Vagina (tissue), 2 donors: ENCODE data around the gene EWSR1.

ENCODE experiments used
- CTCF ChIP-seq, 3 experiments: fragments of 450-650 bp in 2 of 3; fragments of 200-600 bp in 1 of 3; sonication (generic) in 1 of 3; IDR thresholded peaks; one replicate each; pipeline ENCODE4 v1.5.1; 2017 to 2019; ENCODE audit warnings: antibody characterized with exemption in 3 of 3, mild to moderate bottlenecking in 2 of 3, moderate library complexity in 2 of 3
- POLR2A ChIP-seq, 2 donors: fragments of 450-650 bp; IDR thresholded peaks; one replicate each; pipeline ENCODE4 v1.6.1; 2017; ENCODE audit warnings: antibody characterized with exemption in 2 of 2, mild to moderate bottlenecking in 2 of 2, moderate library complexity in 2 of 2
- POLR2AphosphoS5 ChIP-seq, 2 donors: sonication (generic); formaldehyde crosslinking; IDR thresholded peaks; one replicate each; pipeline ENCODE4 v1.9.0; 2017; ENCODE audit warnings: antibody characterized with exemption in 2 of 2, mild to moderate bottlenecking in 2 of 2, low read depth in 1 of 2; ENCODE audit not compliant: insufficient read depth in 1 of 2

DNA sequence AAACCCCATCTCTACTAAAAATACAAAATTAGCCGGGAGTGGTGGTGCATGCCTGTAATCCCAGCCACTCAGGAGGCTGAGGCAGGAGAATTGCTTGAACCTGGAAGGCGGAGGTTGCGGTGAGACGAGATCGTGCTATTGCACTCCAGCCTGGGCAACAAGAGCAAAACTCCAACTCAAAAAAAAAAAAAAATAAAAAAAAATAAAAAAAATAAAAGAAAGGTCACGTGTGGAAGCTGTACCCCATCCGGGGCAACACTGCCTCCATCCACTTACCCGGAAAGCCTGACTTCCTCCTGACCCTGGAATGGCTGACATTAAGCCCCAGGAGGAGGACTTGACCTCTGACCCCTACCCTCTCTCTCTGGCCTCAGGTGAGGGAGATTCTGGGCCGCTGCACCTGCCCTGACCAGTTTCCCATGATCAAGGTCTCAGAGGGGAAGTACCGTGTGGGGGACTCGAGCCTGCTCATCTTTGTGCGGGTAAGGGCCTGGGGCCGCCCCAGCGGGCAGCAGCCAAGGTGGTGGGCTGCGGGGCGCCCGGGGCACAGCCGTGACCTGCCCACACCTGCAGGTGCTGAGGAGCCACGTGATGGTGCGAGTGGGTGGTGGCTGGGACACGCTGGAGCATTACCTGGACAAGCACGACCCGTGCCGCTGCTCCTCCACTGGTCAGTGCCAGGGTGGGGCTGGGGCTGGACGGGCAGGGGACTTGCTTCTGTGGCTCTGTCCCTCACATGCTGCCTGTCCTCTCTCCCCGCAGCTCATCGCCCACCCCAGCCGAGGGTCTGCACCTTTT, 42.2 kb downstream of the EWSR1 start:
- TF ChIP-seq CTCF (IDR thresholded peaks at IDR 0.05) = no peak
- no peak for TF ChIP-seq POLR2A (IDR thresholded peaks at IDR 0.05)
- no peak for TF ChIP-seq POLR2AphosphoS5 (IDR thresholded peaks at IDR 0.05; ENCODE audit: insufficient read depth in 1 of 2, low read depth in 1 of 2)
